Measurements from ENCODE around the gene FUT7. TPM values are rescaled to one million over a fixed set of nuclear protein-coding genes. Genes with fewer than 3 reads are reported as not detected.
"Not testable (repeated sequence)": the region's sequence is repeated elsewhere in the genome, so short reads cannot be mapped to it uniquely, and the experiment has no call there.

Gene FUT7
- total RNA-seq, 5 donors from 2014 or later (not counting 1 experiment from before 2014, with no cell fraction given) = 1.1 to 7.7 (median 5.1) TPM

DNA sequence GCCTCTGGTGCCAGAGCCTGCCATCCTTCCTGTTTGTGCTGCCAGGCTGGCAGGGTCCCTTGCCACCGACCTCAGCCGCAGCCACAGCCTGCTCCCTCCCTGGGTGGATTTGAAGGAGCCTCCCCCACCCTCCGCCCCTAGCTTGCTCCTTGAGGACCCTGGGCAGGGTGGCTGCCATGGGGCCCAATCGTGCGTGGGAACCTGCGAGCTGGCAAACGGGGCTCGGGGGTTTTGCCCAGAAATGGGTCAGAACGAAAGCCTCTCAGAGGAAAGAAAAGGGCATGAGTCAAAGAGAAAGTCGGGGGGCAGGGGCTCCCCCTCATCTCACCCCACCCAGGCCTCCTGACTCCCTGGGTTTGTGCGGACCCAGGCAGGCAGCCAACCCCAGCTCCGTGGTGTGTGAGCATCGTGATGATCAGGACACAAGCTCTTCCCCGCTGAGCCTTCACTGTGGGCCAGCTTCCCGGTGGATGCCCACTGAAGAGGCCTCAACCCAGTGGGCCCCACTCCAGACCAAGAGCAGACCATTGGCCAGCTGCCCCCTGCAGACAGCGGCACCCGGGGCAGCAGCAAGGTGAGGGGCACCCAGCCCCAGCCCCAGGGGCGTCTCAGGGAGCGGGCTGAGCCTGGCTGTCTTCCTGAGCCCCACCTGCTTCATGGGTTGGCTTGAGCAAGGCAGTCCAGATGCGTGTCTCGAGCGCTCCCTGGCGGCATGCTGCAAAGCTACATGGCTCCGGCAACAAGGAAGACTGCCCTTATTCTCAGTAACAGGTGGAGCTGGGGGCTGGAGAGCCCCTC, 3.0 kb upstream of the FUT7 start:
- peaks cover 0 to 2% of the 10 kb centered on the region in 2 donors for H3K27me3 Mint-ChIP-seq
- peaks cover 3 to 58% of the 10 kb centered on the region in 2 experiments for H3K4me1 ChIP-seq (ENCODE audit: control insufficient read depth in 1 of 2, extremely low read depth in 1 of 2, insufficient read depth in 2 of 2, low read length in 2 of 2)
- peak overlapping the region; percentile 1 to 29 for H3K4me3 ChIP-seq (ENCODE audit: control insufficient read depth in 1 of 2, extremely low read depth in 1 of 2, low read length in 1 of 2)

DNA sequence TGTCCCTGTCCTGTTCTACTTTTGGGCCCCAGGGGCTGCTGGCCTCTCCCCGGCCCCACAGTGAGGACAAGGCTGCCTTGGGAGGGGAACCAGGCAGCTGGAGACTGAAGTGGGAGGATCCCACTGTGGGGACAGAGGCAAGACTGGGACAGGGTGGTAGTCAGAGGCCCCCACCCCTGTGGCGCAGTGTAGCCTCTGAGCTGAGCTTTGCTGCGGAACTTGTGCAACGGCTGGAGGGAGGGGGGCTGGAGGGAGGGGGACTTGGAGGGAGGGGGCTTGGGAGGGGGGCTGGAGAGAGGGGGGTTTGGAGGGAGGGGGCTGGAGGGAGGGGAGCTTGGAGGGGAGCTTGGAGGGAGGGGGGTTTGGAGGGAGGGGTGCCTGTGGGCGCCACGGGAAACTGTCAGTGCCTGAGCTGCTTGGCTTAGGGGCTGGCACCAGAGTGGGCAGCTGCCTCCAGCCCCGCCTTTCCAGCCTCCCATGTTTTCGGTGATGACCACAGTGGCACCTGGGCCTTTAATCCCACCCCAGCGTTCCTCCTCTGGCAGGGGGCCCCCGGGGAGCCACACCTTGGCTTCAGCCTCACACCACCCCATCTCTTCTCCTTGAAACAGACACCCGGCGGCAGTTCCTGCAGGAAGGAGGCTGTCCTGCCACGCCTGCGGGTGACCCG, 2.3 kb upstream of the FUT7 start:
- ChIA-PET CTCF (interaction anchor here (0.5 to 1.9 kb wide), 13 partner anchors 9 to 256 kb away, joined by 3 to 19 read pairs (median 5); partner anchors contain the start of genes AJM1 (in 1 of the 2), NPDC1 (in 1 of the 2) and TMEM141 (in 1 of the 2)), POLR2A (interaction anchor here in 1 of 2 donors (0.6 kb wide), 2 partner anchors 9 to 46 kb away, joined by 3 read pairs; no protein-coding TSS in a partner anchor)
- Histone ChIP-seq H3K36me3 (ENCODE audit: control insufficient read depth in 2 of 2, extremely low read depth in 1 of 2, insufficient read depth in 1 of 2, low read length in 1 of 2) (no peaks in the 10 kb centered on the region), H3K9me3 (no peaks in the 10 kb centered on the region), H3K27me3 (replicated peaks in 1 of 2; ENCODE audit: control insufficient read depth in 2 of 2, extremely low read depth in 1 of 2, insufficient read depth in 2 of 2, low read length in 1 of 2) (peaks cover 0 to 20% of the 10 kb centered on the region in 2 experiments), H3K4me1 (ENCODE audit: control insufficient read depth in 1 of 2, extremely low read depth in 1 of 2, insufficient read depth in 2 of 2, low read length in 2 of 2) (peaks cover 7 to 65% of the 10 kb centered on the region in 2 experiments), H3K27ac (ENCODE audit: low read length) (peak overlapping the region; percentile 67), H3K4me3 (ENCODE audit: control insufficient read depth in 1 of 2, extremely low read depth in 1 of 2, low read length in 1 of 2) (peak overlapping the region in 1 of 2 donors; percentile 29)
- no peaks in the 10 kb centered on the region for H3K9me3 Mint-ChIP-seq
- no peak for ATAC-seq (replicated peaks in 1 of 4)
- DNase-seq = no peak
- peak overlapping the region; percentile 88 to 93 for H3K27ac Mint-ChIP-seq
- H3K27me3 Mint-ChIP-seq = peaks cover 0 to 2% of the 10 kb centered on the region in 2 donors
- WGBS (ENCODE audit: insufficient coverage) = 8% methylated on average over 12 of the region's 15 CpGs
- H3K4me1 Mint-ChIP-seq = peaks cover 38 to 47% (median 43%) of the 10 kb centered on the region in 3 donors
- peak overlapping the region; percentile 59 to 82 (median 75) for H3K4me3 Mint-ChIP-seq
- no peaks in the 10 kb centered on the region for H3K36me3 Mint-ChIP-seq

More for the DNA sequence above, 3.0 kb upstream of the FUT7 start:
- POLR2A ChIA-PET = interaction anchor here (0.6 kb wide), 2 partner anchors 47 to 247 kb away, joined by 3 read pairs; no protein-coding TSS in a partner anchor
- Mint-ChIP-seq H3K4me1 (peaks cover 32 to 40% (median 37%) of the 10 kb centered on the region in 3 donors), H3K9me3 (no peaks in the 10 kb centered on the region), H3K27ac (peak overlapping the region; percentile 88 to 93), H3K36me3 (no peaks in the 10 kb centered on the region), H3K4me3 (peak overlapping the region; percentile 59 to 82 (median 75))
- Histone ChIP-seq H3K27me3 (replicated peaks in 1 of 2; ENCODE audit: control insufficient read depth in 2 of 2, extremely low read depth in 1 of 2, insufficient read depth in 2 of 2, low read length in 1 of 2) (peaks cover 0 to 22% of the 10 kb centered on the region in 2 experiments), H3K9me3 (no peaks in the 10 kb centered on the region), H3K36me3 (ENCODE audit: control insufficient read depth in 2 of 2, extremely low read depth in 1 of 2, insufficient read depth in 1 of 2, low read length in 1 of 2) (no peaks in the 10 kb centered on the region), H3K27ac (ENCODE audit: low read length) (peak overlapping the region; percentile 67)
- 2% methylated on average over 17 of the region's 24 CpGs for WGBS (ENCODE audit: insufficient coverage)
- ATAC-seq (replicated peaks in 1 of 4) = peak; percentile 80 to 88 (median 87)
- CTCF ChIA-PET = interaction anchor here (0.5 to 1.9 kb wide), 23 partner anchors 9 to 596 kb away, joined by 3 to 19 read pairs (median 4); partner anchors contain the start of genes AJM1 (in 1 of the 2), MAN1B1 (in 1 of the 2), NPDC1 (in 1 of the 2) and TMEM141 (in 1 of the 2)
- DNase-seq = peak; percentile 68 to 95 (median 83)

DNA sequence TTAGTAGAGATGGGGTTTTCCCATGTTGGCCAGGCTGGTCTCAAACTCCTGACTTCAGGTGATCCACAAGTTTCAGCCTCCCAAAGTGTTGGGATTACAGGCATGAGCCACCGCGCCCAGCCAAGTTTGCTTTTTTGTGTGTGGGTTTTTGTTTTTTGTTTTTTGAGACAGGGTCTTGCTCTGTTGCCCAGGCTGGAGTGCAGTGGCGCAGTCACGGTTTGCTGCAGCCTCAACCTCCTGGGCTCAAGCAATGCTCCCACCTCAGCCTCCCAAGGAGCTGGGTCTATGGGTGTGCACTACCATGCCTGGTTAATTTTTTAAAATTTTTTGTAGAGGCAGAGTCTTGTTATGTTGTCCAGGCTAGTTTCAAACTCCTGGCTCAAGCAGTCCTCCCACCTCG, 1.6 kb upstream of the FUT7 start:
- CTCF ChIA-PET = interaction anchor here in 1 of 2 donors (1.2 kb wide), 1 partner anchor 13 kb away, joined by 5 read pairs; the partner anchor contains the start of gene NPDC1
- WGBS (ENCODE audit: insufficient coverage) = 100% methylated on average over 1 of the region's 5 CpGs
- peaks cover 13 to 72% of the 10 kb centered on the region in 2 experiments for H3K4me1 ChIP-seq (ENCODE audit: control insufficient read depth in 1 of 2, extremely low read depth in 1 of 2, insufficient read depth in 2 of 2, low read length in 2 of 2)
- ATAC-seq (replicated peaks in 1 of 4); POLR2A ChIA-PET; H3K9me3 ChIP-seq; DNase-seq; H3K27ac ChIP-seq (ENCODE audit: low read length); H3K36me3 Mint-ChIP-seq; H3K4me3 ChIP-seq (ENCODE audit: control insufficient read depth in 1 of 2, extremely low read depth in 1 of 2, low read length in 1 of 2); H3K36me3 ChIP-seq (ENCODE audit: control insufficient read depth in 2 of 2, extremely low read depth in 1 of 2, insufficient read depth in 1 of 2, low read length in 1 of 2); H3K9me3 Mint-ChIP-seq; H3K27me3 Mint-ChIP-seq: not testable (repeated sequence)
- Mint-ChIP-seq H3K4me1 (peaks cover 42 to 53% (median 43%) of the 10 kb centered on the region in 3 donors), H3K4me3 (peak overlapping the region; percentile 13 to 72 (median 64)), H3K27ac (peak overlapping the region; percentile 77 to 85)
- H3K27me3 ChIP-seq (replicated peaks in 1 of 2; ENCODE audit: control insufficient read depth in 2 of 2, extremely low read depth in 1 of 2, insufficient read depth in 2 of 2, low read length in 1 of 2) = peaks cover 0 to 13% of the 10 kb centered on the region in 2 experiments

DNA sequence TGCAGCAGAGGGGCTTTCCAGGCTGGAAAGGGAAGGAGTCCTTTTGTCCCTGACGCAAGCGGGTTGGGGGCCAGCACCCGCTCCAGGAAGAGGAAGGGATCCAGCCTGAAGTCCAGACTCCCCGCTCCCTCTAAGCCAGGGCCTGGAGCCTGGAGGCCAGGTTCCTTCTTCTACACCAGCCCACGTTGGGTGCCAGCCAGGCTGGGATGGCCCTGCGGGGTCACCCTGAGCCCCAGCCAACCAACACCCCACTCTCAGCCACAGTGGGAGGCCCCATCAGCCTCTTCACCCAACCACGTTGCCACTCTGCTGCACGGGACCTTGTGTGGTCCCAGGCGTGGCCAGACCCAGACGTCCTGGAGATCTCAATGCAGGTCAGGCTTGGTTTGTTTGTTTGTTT, 970 bp upstream of the FUT7 start:
- peak in 7 of 35 experiments; percentile 19 to 53 (median 26) for DNase-seq
- no peak for ATAC-seq (replicated peaks in 1 of 4)
- H3K4me1 ChIP-seq (ENCODE audit: control insufficient read depth in 1 of 2, extremely low read depth in 1 of 2, insufficient read depth in 2 of 2, low read length in 2 of 2) = peaks cover 13 to 74% of the 10 kb centered on the region in 2 experiments
- H3K27ac ChIP-seq (ENCODE audit: low read length) = no peak overlapping the region
- Mint-ChIP-seq H3K4me1 (peaks cover 42 to 53% (median 43%) of the 10 kb centered on the region in 3 donors), H3K27ac (peak overlapping the region; percentile 82 to 85), H3K4me3 (peak overlapping the region in 2 of 3 donors; percentile 64 to 72), H3K36me3 (no peaks in the 10 kb centered on the region), H3K9me3 (no peaks in the 10 kb centered on the region), H3K27me3 (no peaks in the 10 kb centered on the region)
- WGBS (ENCODE audit: insufficient coverage) = 73% methylated on average over 4 of the region's 10 CpGs
- no peaks in the 10 kb centered on the region for H3K9me3 ChIP-seq
- no peak overlapping the region for H3K4me3 ChIP-seq (ENCODE audit: control insufficient read depth in 1 of 2, extremely low read depth in 1 of 2, low read length in 1 of 2)
- CTCF ChIA-PET = interaction anchor here in 1 of 2 donors (1.0 to 1.1 kb wide), 2 partner anchors 14 to 85 kb away, joined by 3 read pairs; no protein-coding TSS in a partner anchor
- POLR2A ChIA-PET = no interaction called here
- H3K27me3 ChIP-seq (replicated peaks in 1 of 2; ENCODE audit: control insufficient read depth in 2 of 2, extremely low read depth in 1 of 2, insufficient read depth in 2 of 2, low read length in 1 of 2) = peaks cover 0 to 13% of the 10 kb centered on the region in 2 experiments
- no peaks in the 10 kb centered on the region for H3K36me3 ChIP-seq (ENCODE audit: control insufficient read depth in 2 of 2, extremely low read depth in 1 of 2, insufficient read depth in 1 of 2, low read length in 1 of 2)

DNA sequence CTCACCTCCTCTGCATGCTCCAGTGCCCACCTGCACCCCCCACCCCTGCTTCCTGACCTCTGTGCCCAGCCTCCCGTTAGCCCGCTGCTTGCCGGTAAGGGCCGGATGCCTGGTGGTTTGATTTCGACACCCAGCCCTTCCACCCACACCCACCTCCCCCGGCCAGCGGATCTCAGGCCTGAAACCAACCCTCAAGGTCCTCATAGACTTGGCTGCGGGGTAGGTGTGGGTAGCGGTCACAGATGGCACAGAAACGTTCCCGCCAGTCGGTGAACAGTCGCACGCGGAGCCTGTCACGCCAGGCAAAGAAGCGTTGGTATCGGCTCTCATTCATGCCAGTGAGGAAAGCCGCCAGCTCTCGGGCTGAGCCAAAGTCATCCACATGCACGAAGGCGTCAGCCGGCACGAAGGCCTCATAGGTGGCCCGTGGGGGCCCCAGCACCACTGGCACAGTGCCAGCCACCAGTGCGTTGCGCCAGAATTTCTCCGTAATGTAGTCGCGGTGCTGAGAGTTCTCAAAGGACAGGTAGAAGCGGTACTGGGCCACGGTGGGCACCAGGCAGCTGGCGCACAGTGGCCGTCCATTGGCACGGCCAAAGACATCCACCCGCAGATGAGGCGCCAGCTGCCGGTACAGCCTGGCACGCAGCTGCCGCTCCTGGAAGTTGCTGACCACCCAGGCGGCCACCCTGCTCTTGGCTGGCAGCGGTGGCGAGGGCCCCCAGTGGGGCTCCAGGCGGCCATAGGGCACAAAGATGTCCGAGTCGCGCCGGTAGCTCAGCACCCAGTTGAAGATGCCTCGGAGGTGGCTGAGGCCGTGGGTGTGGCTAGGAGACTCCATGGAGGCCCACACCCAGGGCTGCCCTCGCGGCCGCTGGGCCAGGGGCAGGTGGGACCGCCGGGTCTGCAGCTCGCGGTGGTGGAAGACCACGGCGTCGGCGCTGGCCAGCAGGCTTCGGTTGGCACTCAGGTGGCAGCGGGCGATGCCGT, 1.1 kb downstream of the FUT7 start:
- Mint-ChIP-seq H3K9me3 (no peaks in the 10 kb centered on the region), H3K4me3 (peak overlapping the region; percentile 73 to 78 (median 74)), H3K27ac (peak overlapping the region; percentile 81 to 88), H3K27me3 (no peaks in the 10 kb centered on the region), H3K4me1 (peaks cover 52 to 65% (median 55%) of the 10 kb centered on the region in 3 donors), H3K36me3 (no peaks in the 10 kb centered on the region)
- CTCF ChIA-PET = interaction anchor here (0.6 to 1.9 kb wide), 5 partner anchors 16 to 253 kb away, joined by 3 to 9 read pairs (median 5); partner anchors contain the start of gene TUBB4B (in 1 of the 2)
- POLR2A ChIA-PET = interaction anchor here in 1 of 2 donors (0.5 kb wide), 2 partner anchors 11 to 37 kb away, joined by 3 read pairs; no protein-coding TSS in a partner anchor
- Histone ChIP-seq H3K27me3 (replicated peaks in 1 of 2; ENCODE audit: control insufficient read depth in 2 of 2, extremely low read depth in 1 of 2, insufficient read depth in 2 of 2, low read length in 1 of 2) (peaks cover 0 to 13% of the 10 kb centered on the region in 2 experiments), H3K4me3 (ENCODE audit: control insufficient read depth in 1 of 2, extremely low read depth in 1 of 2, low read length in 1 of 2) (peak overlapping the region in 1 of 2 donors; percentile 79), H3K9me3 (no peaks in the 10 kb centered on the region), H3K4me1 (ENCODE audit: control insufficient read depth in 1 of 2, extremely low read depth in 1 of 2, insufficient read depth in 2 of 2, low read length in 2 of 2) (peaks cover 22 to 91% of the 10 kb centered on the region in 2 experiments), H3K27ac (ENCODE audit: low read length) (peak overlapping the region; percentile 59), H3K36me3 (ENCODE audit: control insufficient read depth in 2 of 2, extremely low read depth in 1 of 2, insufficient read depth in 1 of 2, low read length in 1 of 2) (no peaks in the 10 kb centered on the region)
- 50% methylated on average over 58 of the region's 65 CpGs for WGBS (ENCODE audit: insufficient coverage)
- DNase-seq = peak in 21 of 35 experiments; percentile 16 to 61 (median 32)
- ATAC-seq (replicated peaks in 1 of 4) = no peak

Data from T-cell (primary cell).